Activated B cell treated with CpG ODN at 0.5 μM for 24 hours (primary cell): ENCODE measurements around the gene STAT2. TPM values are rescaled to one million over a fixed set of nuclear protein-coding genes. Genes with fewer than 3 reads are reported as not detected.
"Not testable (repeated sequence)": the region's sequence is repeated elsewhere in the genome, so short reads cannot be mapped to it uniquely, and the experiment has no call there.

Source experiments
- ATAC-seq: fragments of 200-7000 bp; cut with Tn5 transposase; one replicate; pipeline ENCODE4 v1.10.0; 2021; ENCODE audit warnings: low read depth, mild to moderate bottlenecking, moderate library complexity
- CTCF ChIA-PET: fragments of 350-600 bp; sonication (Branson Sonifier 250); formaldehyde crosslinking; loops from one replicate; lab custom pipeline; 2021; ENCODE audit warnings: antibody characterized with exemption; lab: Charles Lee
- POLR2A ChIA-PET: fragments of 350-600 bp; sonication (Branson Sonifier 250); formaldehyde crosslinking; loops from one replicate; lab custom pipeline; 2021; ENCODE audit warnings: antibody characterized with exemption; lab: Charles Lee
- DNase-seq: peaks from one replicate; pipeline ENCODE4 v3.0.0; 2022
- H3K27ac Mint-ChIP-seq: one replicate; pipeline ENCODE4 v1.8.0; 2020; ENCODE audit warnings: mixed read lengths
- H3K27me3 Mint-ChIP-seq: one replicate; pipeline ENCODE4 v1.8.0; 2021; ENCODE audit warnings: mixed read lengths
- H3K36me3 Mint-ChIP-seq: one replicate; pipeline ENCODE4 v1.8.0; 2021; ENCODE audit warnings: low read depth, mixed read lengths
- H3K4me1 Mint-ChIP-seq: one replicate; pipeline ENCODE4 v1.8.0; 2021; ENCODE audit warnings: mixed read lengths
- H3K4me3 Mint-ChIP-seq: one replicate; pipeline ENCODE4 v1.8.0; 2020; ENCODE audit warnings: mild to moderate bottlenecking, mixed read lengths
- H3K9me3 Mint-ChIP-seq: one replicate; pipeline ENCODE4 v1.8.0; 2020; ENCODE audit warnings: mixed read lengths
- CTCF ChIP-seq: fragments of 200-600 bp; IDR thresholded peaks from one replicate; pipeline ENCODE4 v1.8.0; 2022; ENCODE audit warnings: antibody characterized with exemption, mild to moderate bottlenecking
- intact Hi-C: fragments of 100-400 bp; cut with micrococcal nuclease; formaldehyde crosslinking; loops from one replicate; pipeline ENCODE4 v1.15.1; 2024
- total RNA-seq: library from RNA; stranded (reverse); gene quantifications from 2 replicates; pipeline ENCODE4 v1.2.3, GENCODE V29; 2022

The STAT2 gene
- 159 and 177 TPM in 2 replicates for total RNA-seq

- Mint-ChIP-seq H3K9me3 (no peaks in the 10 kb centered on the region), H3K36me3 (peaks cover 21% of the 10 kb centered on the region), H3K27me3 (no peaks in the 10 kb centered on the region), H3K27ac (peak within 1 kb of the TSS; percentile 94), H3K4me1 (peaks cover 36% of the 10 kb centered on the region), H3K4me3 (peak within 1 kb of the TSS; percentile 92)
- intact Hi-C loops, result loop anchor here (1.0 to 10.0 kb wide), 12 partner anchors 15 to 275 kb away; partner anchors contain the start of genes BAZ2A, CS, IL23A and MYL6B
- DNase-seq, result peak; percentile 98
- ChIA-PET CTCF (interaction anchor here (0.8 to 4.0 kb wide), 11 partner anchors 14 to 277 kb away, joined by 3 to 35 read pairs (median 6); partner anchors contain the start of genes CNPY2, IL23A and TIMELESS), POLR2A (interaction anchor here (0.6 to 5.5 kb wide), 34 partner anchors 10 to 542 kb away, joined by 3 to 128 read pairs (median 7); partner anchors contain the start of genes ANKRD52, CNPY2, COQ10A and CS)
- peak; percentile 94 for ATAC-seq
- no peak for TF ChIP-seq CTCF
Observed at GRCh38 chr12:56359851-56360767, at the start of gene STAT2. STAT2 (minus strand) TSS chr12:56360107; CDS start chr12:56356571, 3,536 bp downstream.

- no peak for TF ChIP-seq CTCF
- Mint-ChIP-seq H3K27ac (no peak overlapping the region), H3K4me1 (no peaks in the 10 kb centered on the region), H3K36me3 (peaks cover 2% of the 10 kb centered on the region), H3K4me3 (no peak overlapping the region), H3K9me3 (no peaks in the 10 kb centered on the region), H3K27me3 (no peaks in the 10 kb centered on the region)
- DNase-seq, result no peak
- POLR2A ChIA-PET, result no interaction called here
- intact Hi-C loops, result no loop called here
- CTCF ChIA-PET, result no interaction called here
- no peak for ATAC-seq
Observed at GRCh38 chr12:56408799-56409417, 49.0 kb upstream of the STAT2 start.

- H3K36me3 Mint-ChIP-seq, ATAC-seq, intact Hi-C loops, H3K27ac Mint-ChIP-seq, POLR2A ChIA-PET, H3K9me3 Mint-ChIP-seq, DNase-seq, H3K4me1 Mint-ChIP-seq, H3K4me3 Mint-ChIP-seq, H3K27me3 Mint-ChIP-seq, CTCF ChIA-PET: not testable (repeated sequence)
Observed at GRCh38 chr12:56404227-56404626, 44.3 kb upstream of the STAT2 start.

- ATAC-seq, POLR2A ChIA-PET, H3K27ac Mint-ChIP-seq: not testable (repeated sequence)
Observed at GRCh38 chr12:56401612-56402011, 41.7 kb upstream of the STAT2 start.

GRCh38 chr12:56401125-56401524, 41.2 kb upstream of the STAT2 start:
- DNase-seq, intact Hi-C loops, ATAC-seq, POLR2A ChIA-PET, H3K27ac Mint-ChIP-seq, H3K4me1 Mint-ChIP-seq, H3K4me3 Mint-ChIP-seq, CTCF ChIA-PET, H3K36me3 Mint-ChIP-seq, H3K27me3 Mint-ChIP-seq: not testable (repeated sequence)
- H3K9me3 Mint-ChIP-seq, result peaks cover 12% of the 10 kb centered on the region

More at GRCh38 chr12:56401612-56402011, 41.7 kb upstream of the STAT2 start:
- H3K4me3 Mint-ChIP-seq, H3K36me3 Mint-ChIP-seq, DNase-seq, CTCF ChIA-PET, intact Hi-C loops, H3K27me3 Mint-ChIP-seq, H3K4me1 Mint-ChIP-seq: not testable (repeated sequence)
- peaks cover 12% of the 10 kb centered on the region for H3K9me3 Mint-ChIP-seq

GRCh38 chr12:56399466-56399865, 39.6 kb upstream of the STAT2 start:
- ATAC-seq, DNase-seq, H3K4me3 Mint-ChIP-seq, CTCF ChIA-PET, H3K27ac Mint-ChIP-seq, H3K36me3 Mint-ChIP-seq, H3K27me3 Mint-ChIP-seq, intact Hi-C loops, H3K4me1 Mint-ChIP-seq: not testable (repeated sequence)
- H3K9me3 Mint-ChIP-seq, result peaks cover 12% of the 10 kb centered on the region
- POLR2A ChIA-PET, result interaction anchor here (0.5 kb wide), 1 partner anchor 39 kb away, joined by 9 read pairs; no protein-coding TSS in a partner anchor
